ENCODE data around the gene EYS.
"Not testable (repeated sequence)": the region's sequence is repeated elsewhere in the genome, so short reads cannot be mapped to it uniquely, and the experiment has no call there.

DNA sequence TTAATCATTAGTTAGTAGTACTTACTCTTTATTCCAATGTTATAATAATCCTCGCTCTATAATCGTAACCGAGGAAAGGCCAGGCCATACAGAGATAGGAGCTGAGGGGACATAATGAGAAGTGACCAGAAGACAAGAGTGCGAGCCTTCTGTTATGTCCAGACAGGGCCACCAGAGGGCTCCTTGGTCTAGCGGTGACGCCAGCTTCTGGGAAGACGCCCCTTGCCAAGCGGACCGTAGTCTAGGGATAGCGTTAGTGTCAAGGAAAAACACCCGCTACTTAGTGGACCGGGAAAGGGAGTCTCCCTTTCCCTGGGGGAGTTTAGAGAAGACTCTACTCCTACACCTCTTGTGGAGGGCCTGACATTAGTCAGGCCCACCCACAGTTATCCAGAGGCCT, 1237.6 kb downstream of the EYS start:
- not testable (repeated sequence) for TF ChIP-seq POLR2AphosphoS5 (IDR thresholded peaks at IDR 0.05; ENCODE audit: low read depth, low read length); SIN3A (IDR thresholded peaks at IDR 0.05; ENCODE audit: borderline replicate concordance, low read depth, low read length)

Measured in SK-N-SH (cell line).